ENCODE results near the gene EIF2S3B. TPM values are rescaled to one million over a fixed set of nuclear protein-coding genes. Genes with fewer than 3 reads are reported as not detected.

The EIF2S3B gene
- 1.3 and 1.4 TPM in 2 replicates for total RNA-seq
- polyA plus RNA-seq = not detected in 2 replicates

DNA sequence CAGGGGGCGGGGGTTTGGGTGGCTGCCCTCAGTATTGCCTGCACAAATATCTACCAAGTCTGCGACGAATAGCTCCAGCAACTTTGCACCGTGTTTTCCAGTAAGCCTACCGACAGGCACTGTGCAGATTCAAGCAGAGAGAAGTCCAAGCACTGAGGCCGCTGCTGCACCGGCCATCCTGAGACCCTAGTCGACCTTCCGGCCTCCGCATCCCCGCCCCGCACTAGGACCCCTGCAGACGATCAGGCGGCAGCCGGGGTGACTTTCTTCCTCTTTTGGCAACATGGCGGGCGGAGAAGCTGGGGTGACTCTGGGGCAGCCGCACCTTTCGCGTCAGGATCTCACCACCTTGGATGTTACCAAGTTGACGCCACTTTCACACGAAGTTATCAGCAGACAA lies at the start of gene EIF2S3B:
EIF2S3B (plus strand) TSS at position 271 of the 400 bp plus-strand sequence; CDS start at position 284, 13 bp downstream.
- Histone ChIP-seq H3K9me3 (ENCODE audit: low read depth) (no peaks in the 10 kb centered on the region), H3K4me2 (no peak within 1 kb of the TSS), H3K79me2 (no peaks in the 10 kb centered on the region), H3K36me3 (replicated peaks; ENCODE audit: insufficient read depth, low read depth) (no peaks in the 10 kb centered on the region), H3K27ac (no peak within 1 kb of the TSS), H3K27me3 (no peaks in the 10 kb centered on the region), H3K4me3 (no peak within 1 kb of the TSS), H2AFZ (no peak within 1 kb of the TSS), H3K4me1 (ENCODE audit: insufficient read depth) (no peaks in the 10 kb centered on the region), H4K20me1 (ENCODE audit: insufficient read depth, poor library complexity, severe bottlenecking) (no peaks in the 10 kb centered on the region), H3K9me2 (replicated peaks; ENCODE audit: insufficient read depth) (no peaks in the 10 kb centered on the region)
- 97% methylated on average over 22 of the region's 22 CpGs for WGBS (ENCODE audit: low lambda C conversion rate, missing lambda C conversion rate)
- DNase-seq (ENCODE audit: low spot score) = no peak
- TF ChIP-seq, protein P1, sequence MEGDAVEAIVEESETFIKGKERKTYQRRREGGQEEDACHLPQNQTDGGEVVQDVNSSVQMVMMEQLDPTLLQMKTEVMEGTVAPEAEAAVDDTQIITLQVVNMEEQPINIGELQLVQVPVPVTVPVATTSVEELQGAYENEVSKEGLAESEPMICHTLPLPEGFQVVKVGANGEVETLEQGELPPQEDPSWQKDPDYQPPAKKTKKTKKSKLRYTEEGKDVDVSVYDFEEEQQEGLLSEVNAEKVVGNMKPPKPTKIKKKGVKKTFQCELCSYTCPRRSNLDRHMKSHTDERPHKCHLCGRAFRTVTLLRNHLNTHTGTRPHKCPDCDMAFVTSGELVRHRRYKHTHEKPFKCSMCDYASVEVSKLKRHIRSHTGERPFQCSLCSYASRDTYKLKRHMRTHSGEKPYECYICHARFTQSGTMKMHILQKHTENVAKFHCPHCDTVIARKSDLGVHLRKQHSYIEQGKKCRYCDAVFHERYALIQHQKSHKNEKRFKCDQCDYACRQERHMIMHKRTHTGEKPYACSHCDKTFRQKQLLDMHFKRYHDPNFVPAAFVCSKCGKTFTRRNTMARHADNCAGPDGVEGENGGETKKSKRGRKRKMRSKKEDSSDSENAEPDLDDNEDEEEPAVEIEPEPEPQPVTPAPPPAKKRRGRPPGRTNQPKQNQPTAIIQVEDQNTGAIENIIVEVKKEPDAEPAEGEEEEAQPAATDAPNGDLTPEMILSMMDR (IDR thresholded peaks at IDR 0.05; ENCODE audit: poor library complexity) = no peak
- no peak for TF ChIP-seq EZH2phosphoT487 (IDR thresholded peaks at IDR 0.05; ENCODE audit: low read depth, severe bottlenecking, unreplicated experiment)
- no peak for TF ChIP-seq EZH2 (IDR thresholded peaks at IDR 0.05; ENCODE audit: borderline replicate concordance)

DNA sequence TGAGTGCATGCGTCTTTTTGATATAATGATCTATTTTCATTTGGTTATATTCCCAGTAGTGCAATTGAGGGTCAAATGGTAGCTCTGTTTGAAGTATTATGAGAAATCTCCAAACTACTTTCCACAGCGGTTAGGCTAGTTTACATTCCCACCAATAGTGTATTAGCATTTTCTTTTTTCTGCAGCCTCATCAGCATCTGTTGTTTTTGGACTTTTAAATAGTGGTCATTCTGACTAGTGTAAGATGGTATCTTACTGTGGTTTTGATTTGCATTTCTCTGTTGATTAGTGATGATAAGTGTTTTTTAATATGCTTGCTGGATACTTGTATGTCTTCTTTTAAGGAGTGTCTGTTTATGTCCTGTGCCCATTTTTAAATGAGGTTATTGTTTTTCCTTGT lies 48.8 kb upstream of the EIF2S3B start:
- TF ChIP-seq, protein P1 (IDR thresholded peaks at IDR 0.05; ENCODE audit: poor library complexity) = no peak
- no peak for TF ChIP-seq EZH2phosphoT487 (IDR thresholded peaks at IDR 0.05; ENCODE audit: low read depth, severe bottlenecking, unreplicated experiment)
- no peak for TF ChIP-seq EZH2 (IDR thresholded peaks at IDR 0.05; ENCODE audit: borderline replicate concordance)
- no peak for DNase-seq (ENCODE audit: low spot score)

DNA sequence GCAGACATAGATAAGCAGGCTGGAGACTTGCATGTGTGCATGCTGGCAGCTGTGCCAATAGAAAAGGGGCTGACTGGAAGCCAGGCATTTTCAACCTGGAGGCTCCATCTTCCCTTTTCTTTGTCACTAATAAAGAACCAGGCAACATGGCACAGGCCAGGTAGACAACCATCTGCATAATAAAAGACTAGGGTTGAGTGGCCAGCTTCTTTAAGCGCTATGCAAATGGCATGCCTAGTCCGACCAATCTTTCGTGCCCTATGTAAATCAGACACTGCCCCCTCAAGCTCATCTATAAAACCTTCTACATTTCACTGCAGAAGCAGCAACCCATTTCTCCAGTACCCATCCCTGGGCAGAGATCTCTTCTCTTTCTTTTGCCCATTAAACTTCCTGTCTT lies 47.9 kb upstream of the EIF2S3B start:
- H3K4me1 ChIP-seq (ENCODE audit: insufficient read depth) = no peaks in the 10 kb centered on the region
- no peak for DNase-seq (ENCODE audit: low spot score)
- H2AFZ ChIP-seq = no peak overlapping the region
- H4K20me1 ChIP-seq (ENCODE audit: insufficient read depth, poor library complexity, severe bottlenecking) = no peaks in the 10 kb centered on the region
- H3K4me3 ChIP-seq = no peak overlapping the region
- no peak overlapping the region for H3K4me2 ChIP-seq
- no peak for TF ChIP-seq EZH2 (IDR thresholded peaks at IDR 0.05; ENCODE audit: borderline replicate concordance)
- TF ChIP-seq EZH2phosphoT487 (IDR thresholded peaks at IDR 0.05; ENCODE audit: low read depth, severe bottlenecking, unreplicated experiment) = no peak
- TF ChIP-seq, protein P1 (IDR thresholded peaks at IDR 0.05; ENCODE audit: poor library complexity) = no peak
- no peaks in the 10 kb centered on the region for H3K9me2 ChIP-seq (replicated peaks; ENCODE audit: insufficient read depth)
- H3K27ac ChIP-seq = no peak overlapping the region
- no peaks in the 10 kb centered on the region for H3K36me3 ChIP-seq (replicated peaks; ENCODE audit: insufficient read depth, low read depth)
- 81% methylated on average over 3 of the region's 3 CpGs for WGBS (ENCODE audit: low lambda C conversion rate, missing lambda C conversion rate)
- no peaks in the 10 kb centered on the region for H3K9me3 ChIP-seq (ENCODE audit: low read depth)
- no peaks in the 10 kb centered on the region for H3K79me2 ChIP-seq
- H3K27me3 ChIP-seq = no peaks in the 10 kb centered on the region

More for the DNA sequence above, 48.8 kb upstream of the EIF2S3B start:
- Histone ChIP-seq H3K79me2 (no peaks in the 10 kb centered on the region), H3K27me3 (no peaks in the 10 kb centered on the region), H4K20me1 (ENCODE audit: insufficient read depth, poor library complexity, severe bottlenecking) (no peaks in the 10 kb centered on the region), H3K9me2 (replicated peaks; ENCODE audit: insufficient read depth) (no peaks in the 10 kb centered on the region), H3K4me1 (ENCODE audit: insufficient read depth) (no peaks in the 10 kb centered on the region), H3K4me3 (no peak overlapping the region), H3K4me2 (no peak overlapping the region), H3K27ac (no peak overlapping the region), H3K9me3 (ENCODE audit: low read depth) (no peaks in the 10 kb centered on the region), H3K36me3 (replicated peaks; ENCODE audit: insufficient read depth, low read depth) (no peaks in the 10 kb centered on the region), H2AFZ (no peak overlapping the region)
- WGBS (ENCODE audit: low lambda C conversion rate, missing lambda C conversion rate) = 90% methylated on average over 2 of the region's 2 CpGs

DNA sequence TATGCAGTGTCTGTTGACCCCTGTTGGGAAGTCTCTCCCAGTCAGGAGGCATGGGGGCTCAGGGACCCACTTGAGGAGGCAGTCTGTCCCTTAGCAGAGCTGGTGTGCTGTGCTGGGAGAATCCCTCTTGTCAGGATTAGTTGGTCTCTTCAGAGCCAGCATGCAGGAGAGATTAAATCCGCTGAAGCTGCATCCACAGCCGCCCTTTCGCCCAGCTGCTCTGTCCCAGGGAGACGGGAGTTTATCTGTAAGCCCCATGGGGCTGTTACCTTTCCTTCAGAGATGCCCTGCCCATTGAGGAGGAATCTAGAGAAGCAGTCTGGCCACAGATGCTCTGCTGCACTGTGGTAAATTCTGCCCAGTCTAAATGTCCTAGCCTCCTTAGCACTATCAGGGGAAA lies 39.4 kb upstream of the EIF2S3B start:
- TF ChIP-seq, protein P1 (IDR thresholded peaks at IDR 0.05; ENCODE audit: poor library complexity) = no peak
- no peak for TF ChIP-seq EZH2phosphoT487 (IDR thresholded peaks at IDR 0.05; ENCODE audit: low read depth, severe bottlenecking, unreplicated experiment)
- TF ChIP-seq EZH2 (IDR thresholded peaks at IDR 0.05; ENCODE audit: borderline replicate concordance) = no peak
- Histone ChIP-seq H3K27me3 (no peaks in the 10 kb centered on the region), H3K4me2 (no peak overlapping the region), H3K4me1 (ENCODE audit: insufficient read depth) (no peaks in the 10 kb centered on the region), H3K36me3 (replicated peaks; ENCODE audit: insufficient read depth, low read depth) (no peaks in the 10 kb centered on the region), H3K27ac (no peak overlapping the region), H3K9me2 (replicated peaks; ENCODE audit: insufficient read depth) (no peaks in the 10 kb centered on the region), H3K4me3 (no peak overlapping the region), H4K20me1 (ENCODE audit: insufficient read depth, poor library complexity, severe bottlenecking) (no peaks in the 10 kb centered on the region), H3K79me2 (no peaks in the 10 kb centered on the region), H3K9me3 (ENCODE audit: low read depth) (no peaks in the 10 kb centered on the region), H2AFZ (no peak overlapping the region)
- DNase-seq (ENCODE audit: low spot score) = no peak
- WGBS (ENCODE audit: low lambda C conversion rate, missing lambda C conversion rate) = 70% methylated on average over 4 of the region's 4 CpGs

All from hepatocyte (in vitro differentiated cells).